NCI-H2196 treated with DMSO at 0.1 percent for 48 hours (cell line): ENCODE measurements around the gene NEK6.

Experiments used
- DNase-seq: peaks from one replicate; lab custom pipeline; 2025; ENCODE audit not compliant: unreplicated experiment; lab: John Stamatoyannopoulos, UW

The NEK6 gene

DNA sequence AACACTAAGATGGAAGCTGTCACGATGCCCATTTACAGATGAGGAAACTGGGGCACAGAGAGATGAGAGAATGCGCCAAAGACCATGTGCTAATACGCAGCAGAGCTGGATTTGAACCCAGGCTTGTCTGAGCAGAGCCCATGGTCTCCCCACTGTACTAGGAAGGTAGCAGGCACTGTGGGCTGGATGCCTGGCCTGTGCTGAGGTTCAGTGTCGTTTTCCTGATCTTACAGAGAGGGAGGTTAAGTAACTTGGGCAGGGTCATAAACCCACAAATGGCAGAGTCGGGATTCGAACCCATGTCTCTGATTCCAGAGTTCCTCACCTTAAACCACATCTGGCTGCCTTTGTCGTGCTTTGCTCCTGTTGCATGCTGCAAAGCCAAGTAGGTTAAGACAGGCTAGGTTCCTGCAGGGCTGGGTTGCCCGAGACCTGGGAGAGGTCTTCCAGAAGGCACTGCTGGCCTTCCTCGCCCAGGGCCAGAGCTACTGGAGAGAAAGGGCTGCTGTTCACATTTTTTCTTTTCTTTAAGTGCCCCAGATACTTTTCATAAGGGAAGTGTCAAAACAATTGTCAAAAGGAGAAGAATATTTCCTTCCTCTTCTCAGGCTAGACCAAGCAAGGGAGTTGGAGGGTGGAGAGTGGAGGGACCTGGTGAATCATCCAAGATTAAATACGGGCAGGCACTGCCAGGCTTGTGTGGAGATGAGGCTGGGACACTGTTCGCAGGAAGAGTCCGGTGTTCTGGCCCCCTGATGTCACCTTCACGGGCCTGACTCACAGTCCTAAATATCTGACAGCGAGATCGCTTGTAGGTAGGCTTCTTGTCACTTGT lies 3.2 kb downstream of the NEK6 start:
- DNase-seq = no peak

DNA sequence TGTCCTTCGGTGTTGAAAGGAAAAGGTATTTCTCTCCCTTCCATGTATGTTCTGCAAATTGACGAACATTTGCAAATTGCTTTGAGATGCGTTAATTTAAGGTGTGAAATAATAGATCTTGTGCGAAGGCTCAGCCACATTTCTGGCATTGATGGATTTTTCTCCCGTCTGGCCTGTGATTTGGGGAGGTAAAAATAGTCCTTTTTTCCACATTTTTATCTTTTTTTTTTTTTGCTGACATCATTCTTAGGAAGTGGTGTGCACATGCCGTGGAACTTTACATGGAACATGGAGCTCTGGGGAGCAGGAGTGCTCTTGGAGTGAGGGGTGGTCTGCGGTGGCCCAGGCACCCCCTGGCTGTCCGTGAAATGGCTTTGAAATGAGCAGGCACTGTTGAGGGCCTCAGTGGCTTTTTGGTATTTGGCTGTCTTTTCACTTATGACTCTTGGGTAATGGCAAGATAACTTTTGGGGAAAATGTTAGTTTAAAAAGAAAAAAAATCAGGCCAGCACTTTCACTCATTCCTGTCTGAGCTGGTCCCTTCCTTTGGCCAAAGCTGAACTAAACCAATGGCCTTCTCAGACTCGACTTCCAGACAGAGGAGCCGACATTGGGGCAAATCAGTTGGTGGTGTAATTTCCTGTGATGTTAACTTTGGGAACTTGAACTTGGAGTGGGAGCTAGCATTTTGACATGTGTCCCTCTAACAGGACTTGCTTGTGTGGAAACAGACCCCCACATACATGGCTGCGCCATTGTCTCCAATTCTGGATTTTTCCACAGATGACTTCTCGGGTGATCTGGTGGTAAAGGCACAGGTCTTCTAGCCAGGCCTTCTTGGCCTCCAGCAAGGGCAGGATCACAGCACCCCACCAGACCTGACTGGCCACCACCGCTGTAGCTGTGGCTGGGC lies 4.2 kb downstream of the NEK6 start:
- DNase-seq = no peak

DNA sequence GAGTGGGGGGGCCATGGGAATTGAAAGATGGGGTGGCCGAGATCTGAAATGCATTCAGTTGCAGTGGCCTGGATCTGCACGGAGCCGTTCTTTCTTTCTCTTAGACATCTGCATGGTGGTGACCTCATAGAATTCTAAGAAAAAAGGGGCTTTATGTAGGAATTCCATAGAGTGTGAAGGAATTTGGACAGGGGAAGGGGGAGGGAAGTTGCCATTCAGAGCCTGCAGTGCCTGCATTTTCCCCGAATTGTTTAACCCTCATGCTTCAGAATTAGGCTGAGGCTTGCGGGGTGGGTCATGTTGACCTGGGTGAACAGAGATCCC lies 4.9 kb downstream of the NEK6 start:
- DNase-seq = no peak

GRCh38 chr9:124263213-124263612 lies 5.5 kb downstream of the NEK6 start:
- no peak for DNase-seq

DNA sequence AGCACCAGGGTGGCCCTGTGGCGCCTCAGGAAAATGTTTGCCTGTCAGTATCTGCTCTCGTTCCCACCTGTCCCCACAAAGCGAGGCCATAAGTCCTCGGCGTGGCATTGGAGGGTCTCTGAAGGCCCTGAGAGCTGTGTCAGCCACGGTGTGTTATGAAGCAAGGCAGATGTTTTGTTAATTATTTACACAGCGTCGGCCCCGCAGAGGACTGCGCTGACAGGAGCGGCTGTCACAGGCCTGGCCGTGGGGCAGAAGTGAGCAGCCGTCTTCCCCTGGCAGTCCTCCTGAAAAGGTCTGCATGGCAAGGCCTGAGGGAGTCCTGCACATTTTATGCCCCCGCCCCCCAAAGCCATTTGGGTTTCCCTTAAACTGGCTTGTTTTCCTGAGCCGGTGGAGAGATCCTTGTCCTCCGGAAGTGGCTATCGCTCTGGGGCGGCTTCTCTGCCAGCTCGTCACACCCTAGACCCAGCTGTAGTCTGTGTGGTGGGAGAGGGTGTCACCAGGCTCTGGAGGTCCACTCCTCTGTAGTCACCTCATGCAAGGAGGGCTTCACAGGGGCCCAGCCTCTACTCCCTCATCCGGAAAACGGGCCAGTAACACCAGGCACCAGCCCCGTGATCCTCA lies 6.2 kb downstream of the NEK6 start:
- no peak for DNase-seq

- no peak for DNase-seq
These were observed 7.1 kb downstream of the NEK6 start for GRCh38 chr9:124264823-124265233.

- DNase-seq = no peak
These were observed 7.8 kb downstream of the NEK6 start for GRCh38 chr9:124265551-124265950.

DNA sequence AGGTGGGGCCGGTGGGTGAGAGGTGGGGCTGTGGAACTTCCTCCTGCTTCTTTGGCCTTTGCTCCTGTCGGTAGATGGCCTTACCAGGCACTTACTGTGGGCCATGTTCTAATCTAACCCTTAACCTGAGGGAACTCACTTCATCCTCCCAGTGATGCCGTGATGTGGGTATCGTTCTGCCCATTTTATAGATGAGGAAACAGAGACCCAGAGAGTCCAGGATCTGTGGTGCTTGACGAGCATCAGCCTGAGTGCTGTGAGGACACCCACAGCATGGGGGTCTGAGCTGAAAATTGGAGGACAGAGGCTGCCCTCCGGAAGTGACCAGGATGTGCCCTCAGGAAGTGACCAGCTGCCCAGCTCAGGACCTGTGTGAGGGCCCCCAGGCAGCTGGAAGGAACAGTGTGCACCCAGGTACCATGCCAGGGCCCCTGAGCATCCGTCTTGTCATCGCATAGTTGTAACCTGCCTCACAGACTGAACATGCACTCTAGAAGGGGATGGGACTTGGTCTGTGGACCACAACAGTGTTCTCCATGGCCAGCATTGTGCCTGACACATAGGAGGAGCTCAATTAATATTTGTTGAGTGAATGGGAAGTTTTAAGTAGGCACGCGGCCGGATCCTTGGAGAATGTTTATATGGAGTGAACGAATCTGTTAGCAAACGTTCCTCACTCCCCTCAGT lies 8.5 kb downstream of the NEK6 start:
- no peak for DNase-seq

DNA sequence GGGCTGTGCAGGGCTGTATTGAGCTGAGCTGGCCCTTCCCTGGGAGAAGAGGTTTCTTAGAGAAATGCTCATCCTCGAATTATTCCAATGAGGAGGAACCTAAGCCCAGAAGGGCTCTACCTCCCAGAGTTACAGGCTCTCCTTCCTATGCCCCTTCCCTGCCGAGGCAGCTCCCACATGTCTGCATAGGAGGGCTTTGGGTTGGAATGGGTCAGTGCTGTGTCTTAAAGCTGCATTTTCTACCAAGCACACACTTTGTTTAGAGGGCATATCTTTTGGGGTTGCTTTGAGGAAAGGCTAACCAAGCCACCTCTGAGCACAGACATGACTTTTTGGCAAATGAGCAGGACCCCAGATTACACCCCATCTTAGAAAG lies 9.1 kb downstream of the NEK6 start:
- DNase-seq = no peak

- DNase-seq = peak; percentile 81
These were observed 9.6 kb downstream of the NEK6 start for GRCh38 chr9:124267271-124267807.

GRCh38 chr9:124268248-124268647 lies 10.5 kb downstream of the NEK6 start:
- DNase-seq = no peak

DNA sequence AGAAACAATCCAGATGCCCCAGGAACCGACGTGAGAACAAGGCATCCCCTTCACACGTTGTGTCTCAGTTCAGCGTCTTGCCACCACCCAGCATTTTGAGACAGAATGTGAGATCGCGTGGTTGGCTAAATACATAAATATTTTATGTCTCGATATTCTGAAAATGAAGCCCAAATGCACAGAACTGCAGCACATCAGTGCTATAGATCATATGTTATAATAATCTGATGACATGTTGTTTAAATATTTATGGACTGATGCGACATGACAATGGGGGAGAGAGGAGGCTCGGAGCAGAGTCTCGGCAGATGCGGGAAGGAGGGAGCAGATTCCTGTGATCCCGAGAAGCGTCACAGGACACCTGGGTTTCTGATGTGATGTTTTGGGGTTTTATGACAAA lies 10.9 kb downstream of the NEK6 start:
- no peak for DNase-seq

- DNase-seq = no peak
These were observed 11.8 kb downstream of the NEK6 start for GRCh38 chr9:124269556-124269955.

- no peak for DNase-seq
These were observed 13.0 kb downstream of the NEK6 start for GRCh38 chr9:124270504-124271335.

DNA sequence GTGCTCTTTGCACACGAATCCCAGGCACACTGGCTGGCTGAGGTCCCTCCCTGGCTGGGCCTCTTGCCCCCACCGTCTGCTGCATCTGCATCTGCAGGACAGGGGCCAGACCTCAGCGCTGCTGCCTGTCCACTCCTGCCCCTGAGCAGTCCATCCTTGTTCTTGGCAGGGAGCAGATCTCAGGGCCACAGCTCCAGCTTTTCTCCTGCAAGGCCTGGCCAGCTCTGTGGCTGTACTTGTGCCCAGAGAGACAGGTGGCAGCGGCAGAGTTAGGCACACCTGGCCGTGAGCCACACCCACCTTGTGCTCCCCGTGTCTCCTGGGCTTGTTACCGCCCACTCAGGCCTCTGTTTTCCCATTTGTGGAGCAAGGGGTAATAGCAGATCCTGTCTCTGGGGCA lies 13.9 kb downstream of the NEK6 start:
- DNase-seq = peak; percentile 32

GRCh38 chr9:124272118-124272517 lies 14.4 kb downstream of the NEK6 start:
- no peak for DNase-seq

DNA sequence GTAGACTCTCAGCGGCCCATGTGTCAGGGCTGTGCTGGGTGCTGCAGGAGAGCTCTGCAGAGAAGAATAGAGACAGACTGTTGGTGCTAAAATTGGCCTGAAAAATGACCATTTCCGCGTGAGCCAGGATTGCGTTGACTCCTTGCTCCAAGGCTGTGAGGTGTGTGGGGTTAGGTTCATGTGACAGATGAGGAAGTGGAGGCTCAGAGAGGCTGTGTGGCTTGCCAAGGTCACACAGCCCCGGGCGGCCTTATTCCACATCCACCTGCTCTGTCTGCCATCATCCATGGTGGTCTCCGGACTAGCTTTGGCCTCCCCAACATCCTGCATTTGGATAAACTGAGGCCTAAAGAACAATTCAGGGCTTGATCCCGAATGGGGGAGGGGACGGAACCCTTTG lies 15.2 kb downstream of the NEK6 start:
- no peak for DNase-seq

- no peak for DNase-seq
These were observed 15.8 kb downstream of the NEK6 start for GRCh38 chr9:124273427-124274160.

- DNase-seq = no peak
These were observed 16.5 kb downstream of the NEK6 start for GRCh38 chr9:124274226-124274625.
